SK-N-SH treated with all-trans-retinoic acid at 6 μM for 48 hours (cell line): ENCODE data around the gene LRRFIP2.

ENCODE experiments used
- ARNTL ChIP-seq: fragments of 450-650 bp; formaldehyde crosslinking; IDR thresholded peaks from 2 replicates; pipeline ENCODE4 v1.5.0; 2020; ENCODE audit warnings: low read depth, mild to moderate bottlenecking, moderate library complexity, borderline replicate concordance
- CREB5 ChIP-seq: fragments of 250-450 bp; sonication (Bioruptor Pico); IDR thresholded peaks from 2 replicates; pipeline ENCODE4 v1.5.1; 2020; ENCODE audit warnings: low read depth, mild to moderate bottlenecking, moderate library complexity
- CSDC2 ChIP-seq: fragments of 250-450 bp; sonication (Bioruptor Pico); IDR thresholded peaks from 2 replicates; pipeline ENCODE4 v1.5.0; 2020; ENCODE audit warnings: mild to moderate bottlenecking, moderate library complexity
- ISL1 ChIP-seq: fragments of 250-450 bp; sonication (Bioruptor Pico); IDR thresholded peaks from 2 replicates; pipeline ENCODE4 v2.1.2; 2022; ENCODE audit warnings: mild to moderate bottlenecking, moderate library complexity
- PATZ1 ChIP-seq: fragments of 250-450 bp; sonication (Bioruptor Pico); IDR thresholded peaks from 2 replicates; pipeline ENCODE4 v1.8.0; 2020; ENCODE audit warnings: mild to moderate bottlenecking, moderate library complexity, borderline replicate concordance
- ZC3H10 ChIP-seq: fragments of 250-450 bp; sonication (Bioruptor Pico); IDR thresholded peaks from 2 replicates; pipeline ENCODE4 v1.5.1; 2021; ENCODE audit warnings: mild to moderate bottlenecking, moderate library complexity
- ZFP3 ChIP-seq: fragments of 250-450 bp; sonication (Bioruptor Pico); IDR thresholded peaks from 2 replicates; pipeline ENCODE4 v1.5.0; 2020; ENCODE audit warnings: mild to moderate bottlenecking, moderate library complexity
- ZFP30 ChIP-seq: fragments of 450-650 bp; formaldehyde crosslinking; IDR thresholded peaks from 2 replicates; pipeline ENCODE4 v1.5.0; 2022; ENCODE audit warnings: mild to moderate bottlenecking, moderate library complexity
- ZNF565 ChIP-seq: fragments of 450-650 bp; formaldehyde crosslinking; conservative IDR thresholded peaks from 2 replicates; pipeline ENCODE4 v1.5.0; 2020; ENCODE audit warnings: low read depth, mild to moderate bottlenecking, moderate library complexity

GRCh38 chr3:37194533-37194932 is 20.2 kb upstream of the LRRFIP2 start:
- TF ChIP-seq CSDC2 = no peak
- no peak for TF ChIP-seq CREB5 (CRISPR knock-in tag)
- no peak for TF ChIP-seq ISL1 (CRISPR knock-in tag)
- no peak for TF ChIP-seq ZNF565 (CRISPR knock-in tag)
- no peak for TF ChIP-seq ZFP30 (CRISPR knock-in tag)
- TF ChIP-seq ZC3H10 (CRISPR knock-in tag) = no peak
- TF ChIP-seq ARNTL (CRISPR knock-in tag) = no peak
- no peak for TF ChIP-seq ZFP3
- no peak for TF ChIP-seq PATZ1 (CRISPR knock-in tag)
